ENCODE results near the gene TCEA2.

Gene TCEA2

DNA sequence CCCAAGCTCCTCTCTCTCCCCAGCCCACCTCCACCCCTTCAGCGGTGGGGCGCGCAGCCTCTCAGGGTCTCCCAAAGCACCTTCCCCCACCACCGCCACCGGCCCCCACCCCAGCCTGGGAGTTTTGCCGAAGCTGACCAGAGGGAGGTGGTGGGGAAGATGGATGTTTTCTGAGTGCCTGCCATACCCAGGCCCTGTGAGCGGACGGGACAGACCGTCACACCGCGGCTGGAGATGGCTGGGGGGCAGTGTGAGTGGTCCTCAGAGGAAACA is 21.3 kb upstream of the TCEA2 start:
- no peaks in the 10 kb centered on the region for H4K20me1 ChIP-seq (ENCODE audit: insufficient read depth, low read length)
- no peak overlapping the region for H3K9ac ChIP-seq (ENCODE audit: low read length)
- H3K79me2 ChIP-seq (ENCODE audit: low read length) = no peaks in the 10 kb centered on the region
- H3K4me1 ChIP-seq (ENCODE audit: low read length) = no peaks in the 10 kb centered on the region
- H2AFZ ChIP-seq (ENCODE audit: low read length) = peak overlapping the region; percentile 70; the same call in 1 of the 2 replicates
- no peak for DNase-seq
- H3K4me3 ChIP-seq (ENCODE audit: low read length) = no peak overlapping the region; the same call in 1 of the 2 replicates
- H3K9me2 ChIP-seq (replicated peaks; ENCODE audit: insufficient read depth, low read length) = no peaks in the 10 kb centered on the region
- peaks cover 71% of the 10 kb centered on the region for H3K27me3 ChIP-seq (replicated peaks; ENCODE audit: insufficient read depth, low read length)
- H3K36me3 ChIP-seq (replicated peaks; ENCODE audit: insufficient read depth, low read length) = no peaks in the 10 kb centered on the region
- H3K4me2 ChIP-seq (ENCODE audit: low read depth, low read length) = peak overlapping the region; percentile 92; the same call in 1 of the 2 replicates
- no peaks in the 10 kb centered on the region for H3K9me3 ChIP-seq (replicated peaks; ENCODE audit: insufficient read depth, low read length)
- H3F3A ChIP-seq (ENCODE audit: insufficient read depth, low read length) = no peaks in the 10 kb centered on the region
- H3K27ac ChIP-seq (ENCODE audit: low read length) = no peak overlapping the region
- no peak for TF ChIP-seq EZH2phosphoT487 (IDR thresholded peaks at IDR 0.05; ENCODE audit: low read length)
- TF ChIP-seq, protein P1, sequence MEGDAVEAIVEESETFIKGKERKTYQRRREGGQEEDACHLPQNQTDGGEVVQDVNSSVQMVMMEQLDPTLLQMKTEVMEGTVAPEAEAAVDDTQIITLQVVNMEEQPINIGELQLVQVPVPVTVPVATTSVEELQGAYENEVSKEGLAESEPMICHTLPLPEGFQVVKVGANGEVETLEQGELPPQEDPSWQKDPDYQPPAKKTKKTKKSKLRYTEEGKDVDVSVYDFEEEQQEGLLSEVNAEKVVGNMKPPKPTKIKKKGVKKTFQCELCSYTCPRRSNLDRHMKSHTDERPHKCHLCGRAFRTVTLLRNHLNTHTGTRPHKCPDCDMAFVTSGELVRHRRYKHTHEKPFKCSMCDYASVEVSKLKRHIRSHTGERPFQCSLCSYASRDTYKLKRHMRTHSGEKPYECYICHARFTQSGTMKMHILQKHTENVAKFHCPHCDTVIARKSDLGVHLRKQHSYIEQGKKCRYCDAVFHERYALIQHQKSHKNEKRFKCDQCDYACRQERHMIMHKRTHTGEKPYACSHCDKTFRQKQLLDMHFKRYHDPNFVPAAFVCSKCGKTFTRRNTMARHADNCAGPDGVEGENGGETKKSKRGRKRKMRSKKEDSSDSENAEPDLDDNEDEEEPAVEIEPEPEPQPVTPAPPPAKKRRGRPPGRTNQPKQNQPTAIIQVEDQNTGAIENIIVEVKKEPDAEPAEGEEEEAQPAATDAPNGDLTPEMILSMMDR (IDR thresholded peaks at IDR 0.05; ENCODE audit: low read length) = no peak
- TF ChIP-seq EZH2 (optimal IDR thresholded peaks at IDR 0.05; ENCODE audit: low read depth, low read length) = no peak

DNA sequence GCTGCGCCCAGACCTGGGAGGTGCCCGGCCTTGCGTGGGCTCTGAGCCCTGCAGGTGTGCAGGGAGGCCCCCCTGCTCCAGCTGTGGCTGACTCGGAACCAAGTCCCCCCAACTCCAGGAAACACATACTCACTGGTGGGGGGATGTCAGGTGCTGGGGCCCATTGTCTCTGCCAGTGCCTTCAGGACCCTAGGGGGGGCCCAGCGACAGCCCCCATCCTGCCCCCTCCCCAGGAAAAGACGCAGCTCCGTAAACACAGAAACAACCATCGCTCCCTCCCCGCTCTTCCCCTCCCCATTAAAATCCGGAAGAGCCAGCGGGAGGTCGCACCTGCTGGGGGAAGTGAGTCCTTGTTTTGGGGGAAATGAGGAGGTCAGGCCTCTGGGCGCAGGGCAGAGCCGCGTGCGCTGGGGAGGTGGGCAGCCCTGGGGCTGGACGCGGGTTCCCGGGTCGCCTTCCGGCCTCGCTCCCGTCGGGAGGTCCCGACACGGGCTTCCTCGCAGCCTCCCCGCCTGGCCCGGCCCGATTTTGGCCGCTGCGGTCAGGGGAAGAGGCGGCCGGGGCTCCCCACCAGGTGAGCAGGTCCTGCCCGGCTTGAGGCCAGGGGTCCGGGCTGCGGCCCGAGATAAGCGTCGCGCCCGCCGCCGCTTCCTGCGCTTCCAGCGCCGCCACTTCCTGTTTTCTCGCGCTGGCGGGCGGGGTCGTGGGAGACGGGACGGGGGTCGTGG is 20.8 kb upstream of the TCEA2 start:
- H3K27ac ChIP-seq (ENCODE audit: low read length) = no peak overlapping the region
- no peaks in the 10 kb centered on the region for H3K9me3 ChIP-seq (replicated peaks; ENCODE audit: insufficient read depth, low read length)
- H3F3A ChIP-seq (ENCODE audit: insufficient read depth, low read length) = no peaks in the 10 kb centered on the region
- H3K27me3 ChIP-seq (replicated peaks; ENCODE audit: insufficient read depth, low read length) = peaks cover 73% of the 10 kb centered on the region
- peak overlapping the region; percentile 63 for H3K4me3 ChIP-seq (ENCODE audit: low read length)
- peak overlapping the region; percentile 92 for H3K4me2 ChIP-seq (ENCODE audit: low read depth, low read length)
- H3K9ac ChIP-seq (ENCODE audit: low read length) = peak overlapping the region; percentile 48; the same call in 1 of the 2 replicates
- TF ChIP-seq, protein P1 (IDR thresholded peaks at IDR 0.05; ENCODE audit: low read length) = no peak
- TF ChIP-seq EZH2 (optimal IDR thresholded peaks at IDR 0.05; ENCODE audit: low read depth, low read length) = peak; percentile 98
- no peaks in the 10 kb centered on the region for H3K9me2 ChIP-seq (replicated peaks; ENCODE audit: insufficient read depth, low read length)
- peak overlapping the region; percentile 70 for H2AFZ ChIP-seq (ENCODE audit: low read length)
- no peaks in the 10 kb centered on the region for H3K4me1 ChIP-seq (ENCODE audit: low read length)
- no peaks in the 10 kb centered on the region for H3K79me2 ChIP-seq (ENCODE audit: low read length)
- DNase-seq = no peak
- no peaks in the 10 kb centered on the region for H3K36me3 ChIP-seq (replicated peaks; ENCODE audit: insufficient read depth, low read length)
- H4K20me1 ChIP-seq (ENCODE audit: insufficient read depth, low read length) = no peaks in the 10 kb centered on the region

DNA sequence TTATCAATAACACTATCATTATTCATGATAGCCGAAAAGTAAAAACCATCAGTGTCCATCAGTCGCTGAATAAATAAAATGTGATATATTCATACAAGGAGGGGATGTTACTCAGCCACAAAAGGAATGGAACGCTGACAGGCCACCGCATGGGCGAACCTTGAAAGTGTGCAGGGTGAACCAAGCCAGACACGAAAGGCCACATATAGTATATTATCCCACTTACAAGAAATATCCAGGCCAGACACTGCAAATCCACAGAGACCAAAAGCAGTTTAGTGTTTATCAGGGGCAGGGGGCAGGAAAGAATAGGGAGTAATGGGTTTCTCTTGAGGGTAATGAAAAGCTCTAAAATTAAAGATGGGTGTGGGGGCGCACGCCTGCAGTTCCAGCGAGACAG is 19.2 kb upstream of the TCEA2 start:
- Histone ChIP-seq H3K9me3 (replicated peaks; ENCODE audit: insufficient read depth, low read length) (no peaks in the 10 kb centered on the region), H3K4me2 (ENCODE audit: low read depth, low read length) (no peak overlapping the region), H3K36me3 (replicated peaks; ENCODE audit: insufficient read depth, low read length) (no peaks in the 10 kb centered on the region), H3K27me3 (replicated peaks; ENCODE audit: insufficient read depth, low read length) (peaks cover 82% of the 10 kb centered on the region), H3K4me1 (ENCODE audit: low read length) (no peaks in the 10 kb centered on the region), H3F3A (ENCODE audit: insufficient read depth, low read length) (no peaks in the 10 kb centered on the region), H3K27ac (ENCODE audit: low read length) (no peak overlapping the region), H3K79me2 (ENCODE audit: low read length) (no peaks in the 10 kb centered on the region), H3K9ac (ENCODE audit: low read length) (no peak overlapping the region), H3K4me3 (ENCODE audit: low read length) (no peak overlapping the region), H4K20me1 (ENCODE audit: insufficient read depth, low read length) (no peaks in the 10 kb centered on the region), H3K9me2 (replicated peaks; ENCODE audit: insufficient read depth, low read length) (no peaks in the 10 kb centered on the region), H2AFZ (ENCODE audit: low read length) (no peak overlapping the region)
- no peak for DNase-seq
- TF ChIP-seq EZH2 (optimal IDR thresholded peaks at IDR 0.05; ENCODE audit: low read depth, low read length) (no peak), EZH2phosphoT487 (IDR thresholded peaks at IDR 0.05; ENCODE audit: low read length) (no peak)
- TF ChIP-seq, protein P1 (IDR thresholded peaks at IDR 0.05; ENCODE audit: low read length) = no peak

All from MM.1S (cell line).